Epithelial cell of prostate (primary cell): ENCODE data around the gene ADAM22.
"Not testable (repeated sequence)": the region's sequence is repeated elsewhere in the genome, so short reads cannot be mapped to it uniquely, and the experiment has no call there.

ENCODE experiments used
- DNase-seq: peaks from one replicate; pipeline ENCODE4 v3.0.0-alpha.2; 2011; ENCODE audit warnings: low read depth, low spot score
- H3K27ac ChIP-seq: fragments of 450-650 bp; 2 replicates; pipeline ENCODE4 v1.5.1; 2017; ENCODE audit warnings: mild to moderate bottlenecking

Gene ADAM22

DNA sequence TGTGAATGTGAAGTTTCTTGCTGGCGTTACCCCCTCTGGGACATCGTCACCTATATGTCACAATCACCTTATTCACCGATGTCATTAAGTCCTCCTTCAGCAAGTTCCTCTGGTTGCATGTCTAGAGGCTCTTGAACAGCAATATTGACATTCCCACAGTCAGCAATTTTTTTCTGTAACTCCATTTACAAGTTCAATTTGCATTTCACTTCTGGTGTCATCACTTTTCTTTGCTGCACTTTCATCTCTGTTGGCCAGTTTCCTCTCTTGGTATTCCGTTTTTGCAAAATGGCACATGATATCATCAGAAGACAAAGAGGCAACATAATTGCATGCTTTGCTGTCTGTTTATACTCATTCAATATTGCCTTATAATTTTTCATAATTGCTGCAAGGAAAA, 216.0 kb downstream of the ADAM22 start:
- DNase-seq: no peak
- H3K27ac ChIP-seq: no peak overlapping the region

GRCh38 chr7:88151119-88151790, 217.2 kb downstream of the ADAM22 start:
- H3K27ac ChIP-seq: no peak overlapping the region
- no peak for DNase-seq

GRCh38 chr7:88153378-88153777, 219.3 kb downstream of the ADAM22 start:
- H3K27ac ChIP-seq: no peak overlapping the region
- no peak for DNase-seq

GRCh38 chr7:88155756-88156155, 221.7 kb downstream of the ADAM22 start:
- H3K27ac ChIP-seq: no peak overlapping the region
- DNase-seq: no peak

- no peak overlapping the region for H3K27ac ChIP-seq
- no peak for DNase-seq
These were observed 222.3 kb downstream of the ADAM22 start for GRCh38 chr7:88156356-88156755.

DNA sequence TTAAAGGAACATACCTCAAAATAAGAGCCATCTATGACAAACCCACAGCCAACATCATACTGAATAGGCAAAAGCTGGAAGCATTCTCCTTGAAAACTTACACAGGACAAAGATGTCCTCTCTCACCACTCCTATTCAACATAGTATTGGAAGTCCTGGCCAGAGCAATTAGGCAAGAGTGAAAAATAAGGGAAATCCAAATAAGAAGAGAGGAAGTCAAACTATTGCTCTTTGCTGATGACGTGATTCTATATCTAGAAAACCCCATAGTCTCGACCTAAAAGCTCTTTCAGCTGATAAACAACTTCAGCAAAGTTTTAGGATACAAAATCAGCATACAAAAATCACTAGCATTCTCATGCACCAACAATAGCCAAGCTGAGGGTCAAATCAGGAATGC, 225.7 kb downstream of the ADAM22 start:
- H3K27ac ChIP-seq, DNase-seq: not testable (repeated sequence)

DNA sequence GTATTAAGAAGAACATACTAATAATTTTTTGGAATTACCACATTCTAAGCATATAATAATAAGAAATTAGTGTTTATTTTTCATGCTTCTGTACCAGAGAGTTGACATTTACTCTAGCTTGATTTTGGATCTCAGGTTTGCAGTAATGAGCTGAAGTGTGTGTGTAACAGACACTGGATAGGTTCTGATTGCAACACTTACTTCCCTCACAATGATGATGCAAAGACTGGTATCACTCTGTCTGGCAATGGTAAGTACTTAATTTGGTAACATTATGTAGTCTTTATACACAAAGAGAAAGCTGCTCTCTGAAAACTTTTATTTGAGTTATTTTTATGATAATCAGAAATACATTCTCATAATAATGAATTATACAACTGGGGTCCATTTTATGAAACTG, 231.6 kb downstream of the ADAM22 start:
- DNase-seq: no peak
- H3K27ac ChIP-seq: no peak overlapping the region

DNA sequence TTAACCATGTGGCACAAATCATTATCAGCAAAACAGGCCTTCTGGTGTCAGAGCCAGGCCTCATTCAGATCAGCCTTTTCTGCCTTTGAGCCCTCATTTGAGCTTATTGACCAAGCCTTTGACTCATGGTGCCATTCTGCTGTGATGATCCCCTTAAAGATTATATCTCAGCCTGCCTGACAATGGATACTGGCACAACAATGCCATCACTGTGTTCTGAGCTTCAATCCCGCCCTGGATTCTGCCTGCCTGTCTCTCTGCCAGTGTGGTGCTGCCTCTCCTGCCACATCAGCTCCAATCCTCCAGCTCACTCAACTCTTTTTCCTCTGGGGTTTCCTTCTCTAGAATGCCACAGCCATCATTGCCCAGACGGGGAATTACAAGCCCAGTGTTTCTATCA, 233.2 kb downstream of the ADAM22 start:
- no peak overlapping the region for H3K27ac ChIP-seq
- DNase-seq: no peak

GRCh38 chr7:88167721-88168120, 233.7 kb downstream of the ADAM22 start:
- no peak for DNase-seq
- H3K27ac ChIP-seq: no peak overlapping the region

DNA sequence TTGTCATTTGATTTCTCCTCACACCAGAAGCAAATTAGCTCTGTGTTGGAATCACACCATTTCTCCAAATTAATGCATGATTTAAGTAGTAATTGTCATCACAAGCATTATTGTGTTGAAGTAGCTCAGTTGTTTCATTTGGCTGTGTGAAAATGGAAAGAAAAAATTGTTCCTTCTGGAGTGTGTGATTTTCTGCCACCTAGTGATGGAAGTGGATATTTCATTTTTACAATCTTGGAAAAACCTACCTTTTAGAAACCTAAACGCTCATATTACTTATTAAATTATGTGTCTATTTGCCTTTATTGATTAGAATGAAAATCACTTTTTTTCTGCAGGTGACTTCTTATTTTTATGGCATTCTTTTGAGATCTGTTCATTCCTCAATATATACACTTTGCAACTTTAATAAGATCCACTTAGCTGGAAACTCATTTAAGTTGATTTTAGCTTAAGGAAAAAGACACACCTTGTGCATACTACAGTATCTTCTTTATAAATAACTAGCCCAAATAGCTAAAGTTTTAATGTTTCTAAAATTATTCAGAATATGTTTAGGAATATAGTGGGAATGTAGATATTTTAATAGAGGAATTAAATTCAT, 235.8 kb downstream of the ADAM22 start:
- H3K27ac ChIP-seq: no peak overlapping the region
- DNase-seq: no peak

DNA sequence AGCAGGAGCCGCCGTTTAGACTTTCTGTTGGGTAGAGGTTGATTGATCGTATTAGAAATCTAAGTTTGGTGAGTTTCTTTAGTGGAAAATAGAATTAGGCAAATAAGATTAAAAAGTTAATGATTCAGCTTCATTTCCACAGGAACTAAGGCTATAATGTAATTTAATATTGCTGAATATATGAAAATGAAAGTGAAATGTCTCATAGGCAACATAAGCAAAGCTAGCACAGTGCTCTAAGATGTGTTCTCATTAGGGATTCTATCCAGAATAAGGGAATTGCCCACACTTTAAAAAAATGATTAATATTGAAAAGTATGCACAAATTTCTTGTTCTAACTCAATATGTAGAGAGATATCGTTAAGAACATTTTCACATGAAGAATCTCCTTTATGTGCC, 238.8 kb downstream of the ADAM22 start:
- no peak overlapping the region for H3K27ac ChIP-seq
- no peak for DNase-seq

GRCh38 chr7:88176190-88176589, 242.1 kb downstream of the ADAM22 start:
- no peak overlapping the region for H3K27ac ChIP-seq
- no peak for DNase-seq

GRCh38 chr7:88183051-88183450, 249.0 kb downstream of the ADAM22 start:
- DNase-seq: peak; percentile 16
- no peak overlapping the region for H3K27ac ChIP-seq

DNA sequence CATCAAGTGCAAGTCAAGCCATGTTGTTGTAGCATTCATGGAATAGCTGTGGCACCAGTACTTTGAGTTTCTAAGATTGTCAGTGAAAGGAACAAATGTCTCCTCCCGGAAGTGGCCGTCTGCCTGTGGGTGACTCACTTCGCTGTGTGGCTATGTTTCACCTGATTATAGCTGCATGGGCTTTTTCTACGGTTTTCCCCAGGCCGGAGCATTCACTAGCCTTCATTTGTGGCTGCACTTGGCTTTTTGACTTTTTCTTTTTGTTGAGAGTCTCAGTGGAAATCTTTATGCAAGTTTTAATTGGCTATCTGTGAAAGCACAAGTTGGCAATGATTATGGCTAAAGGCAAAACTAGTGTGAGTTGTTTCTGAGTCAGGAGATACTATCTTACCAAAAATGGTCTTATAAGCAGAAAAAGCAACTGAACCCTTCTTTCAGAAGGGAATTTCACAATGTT, 250.8 kb downstream of the ADAM22 start:
- peak; percentile 43 for DNase-seq
- peak overlapping the region; percentile 73 for H3K27ac ChIP-seq

- peak overlapping the region; percentile 73 for H3K27ac ChIP-seq
These were observed 251.6 kb downstream of the ADAM22 start for GRCh38 chr7:88185650-88186049.

DNA sequence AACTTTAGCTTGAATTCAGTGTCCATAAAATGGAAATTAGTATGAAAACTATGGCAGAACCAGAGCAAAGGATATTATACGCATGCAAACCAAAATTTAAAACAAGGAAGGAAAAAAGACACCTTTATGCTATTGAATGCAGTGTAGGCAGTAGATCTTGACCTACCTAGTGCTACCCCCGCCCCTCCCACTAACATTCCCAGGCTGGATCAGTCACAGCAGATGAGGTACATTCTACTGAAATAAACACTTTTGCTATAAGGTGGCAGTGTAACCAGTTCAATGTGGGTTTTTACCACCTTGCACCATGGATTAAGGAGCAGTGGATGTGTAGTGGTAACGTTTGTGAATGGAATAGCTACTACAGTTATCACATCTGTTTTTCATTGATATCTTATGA, 257.9 kb downstream of the ADAM22 start:
- DNase-seq: no peak
- no peak overlapping the region for H3K27ac ChIP-seq

More at GRCh38 chr7:88185650-88186049, 251.6 kb downstream of the ADAM22 start:
- no peak for DNase-seq

GRCh38 chr7:88200261-88200660, 266.2 kb downstream of the ADAM22 start:
- no peak overlapping the region for H3K27ac ChIP-seq
- no peak for DNase-seq

DNA sequence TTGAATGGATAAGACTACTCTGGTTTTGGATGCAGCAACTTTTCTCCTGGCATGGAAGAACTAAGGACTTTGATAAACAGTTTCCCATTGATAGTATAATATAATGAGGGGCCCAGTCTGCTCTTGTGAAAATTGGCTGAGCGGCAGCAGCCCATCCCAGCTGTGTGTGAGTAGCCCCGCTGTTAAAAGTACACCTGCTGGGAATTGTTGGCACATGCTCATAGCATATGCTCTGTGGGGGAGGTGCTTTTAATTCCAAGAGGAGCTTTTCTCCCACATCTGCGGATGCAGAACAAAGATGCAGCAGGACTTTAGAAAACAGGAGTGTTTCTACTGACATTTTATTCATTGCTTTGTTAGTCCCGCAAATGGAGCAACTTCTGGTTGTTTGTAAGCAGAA, 266.7 kb downstream of the ADAM22 start:
- DNase-seq: no peak
- no peak overlapping the region for H3K27ac ChIP-seq

DNA sequence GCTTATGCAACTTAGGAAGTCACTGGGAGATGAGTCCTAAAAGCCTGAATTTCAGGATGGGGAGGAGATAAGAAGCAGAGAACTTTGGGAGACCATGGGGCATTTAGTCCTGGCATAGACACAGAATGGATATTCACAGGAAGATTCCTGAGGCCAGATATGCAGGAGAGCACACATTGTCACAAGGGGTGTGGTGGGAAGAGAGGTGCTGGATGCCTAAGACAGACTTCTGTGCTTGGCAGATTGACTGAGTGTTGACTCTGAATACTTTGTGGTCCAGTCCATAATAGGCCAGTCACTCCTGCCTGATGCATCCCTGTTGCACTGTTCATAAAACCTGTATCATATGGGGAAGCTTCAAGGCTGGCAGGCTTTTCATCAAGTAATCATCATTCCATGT, 267.3 kb downstream of the ADAM22 start:
- no peak for DNase-seq
- H3K27ac ChIP-seq: no peak overlapping the region

DNA sequence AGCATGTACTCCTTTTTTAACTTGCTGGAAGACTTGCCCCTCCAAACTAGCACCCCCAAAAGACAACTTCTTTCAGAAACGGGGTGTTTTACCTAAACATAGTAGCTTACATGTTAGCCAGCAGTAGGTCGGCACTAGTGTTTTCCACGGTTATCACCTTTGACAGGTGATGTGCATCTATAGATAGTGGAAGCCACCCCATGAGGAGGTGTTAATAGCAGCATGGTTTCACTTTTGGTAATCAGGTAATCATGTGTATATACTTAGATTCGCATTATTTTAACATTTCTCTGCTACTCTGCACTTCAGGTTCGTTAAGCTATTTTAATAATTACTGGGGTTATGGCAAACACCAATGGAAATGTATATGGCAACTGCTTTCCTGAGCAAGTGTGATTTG, 268.2 kb downstream of the ADAM22 start:
- H3K27ac ChIP-seq: no peak overlapping the region
- DNase-seq: no peak

DNA sequence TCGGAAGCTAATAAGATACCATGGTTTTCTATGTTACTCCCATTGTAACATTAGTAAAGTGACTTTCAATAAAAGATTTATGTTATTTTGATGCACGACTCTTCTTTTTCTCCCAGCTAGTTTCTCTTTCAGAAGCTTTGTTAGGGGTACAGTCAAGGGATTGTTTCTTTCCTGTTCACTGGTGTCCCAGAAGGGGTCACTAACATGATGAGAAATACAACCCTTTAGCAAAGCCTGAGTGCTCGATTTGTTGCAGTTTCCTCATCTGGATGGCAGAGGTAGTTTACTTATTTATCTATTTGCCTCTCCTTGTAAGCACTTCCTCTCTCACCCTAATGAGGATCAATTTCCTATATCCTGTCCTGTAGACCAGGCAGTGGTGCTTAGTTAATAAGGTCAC, 268.7 kb downstream of the ADAM22 start:
- DNase-seq: no peak
- H3K27ac ChIP-seq: no peak overlapping the region

GRCh38 chr7:88203401-88203800, 269.4 kb downstream of the ADAM22 start:
- no peak overlapping the region for H3K27ac ChIP-seq
- no peak for DNase-seq
